Measurements from ENCODE around the gene KCNJ6.
"Not testable (repeated sequence)": the region's sequence is repeated elsewhere in the genome, so short reads cannot be mapped to it uniquely, and the experiment has no call there.

Gene KCNJ6

DNA sequence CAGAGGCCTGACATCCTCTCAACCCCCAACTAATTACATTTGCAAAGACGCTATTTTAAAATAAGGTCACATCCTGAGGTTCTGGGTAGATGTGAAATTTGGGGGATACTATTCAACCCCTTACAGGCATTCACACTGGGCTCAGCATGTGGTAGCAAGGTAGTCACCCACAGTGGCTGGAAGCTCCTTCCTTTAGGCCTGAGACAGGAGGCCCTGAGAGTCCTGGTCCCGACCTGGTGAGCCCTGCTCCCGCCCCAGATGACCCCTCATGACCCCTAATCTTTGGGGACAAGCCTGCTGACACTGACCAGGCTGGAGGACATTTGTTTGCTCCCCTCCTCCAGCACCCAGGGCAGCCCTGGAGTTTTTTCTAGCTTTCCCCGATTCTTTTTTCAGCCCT is 323.8 kb downstream of the KCNJ6 start:
- no peak for DNase-seq

GRCh38 chr21:37591994-37592393 is 324.3 kb downstream of the KCNJ6 start:
- not testable (repeated sequence) for DNase-seq

DNA sequence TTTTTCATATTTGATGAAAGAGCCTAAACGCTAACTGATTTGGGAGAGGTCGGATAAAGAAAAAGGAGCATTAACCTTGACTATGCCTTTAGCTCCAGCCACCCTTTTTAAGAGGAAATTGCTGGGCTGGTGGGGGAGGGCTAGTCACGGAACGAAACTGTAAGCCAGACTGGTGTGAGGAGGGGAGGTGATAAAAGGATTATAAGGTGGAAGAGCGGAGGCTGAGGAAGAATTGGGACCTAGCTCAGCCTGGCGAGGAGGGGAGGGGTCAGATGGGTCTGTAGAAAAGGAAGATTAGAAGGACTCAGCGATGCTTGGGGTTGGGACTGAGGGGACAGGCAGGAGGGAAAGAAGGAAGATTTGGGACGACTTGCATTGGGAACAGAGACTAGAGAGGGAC is 325.4 kb downstream of the KCNJ6 start:
- not testable (repeated sequence) for DNase-seq

- DNase-seq = not testable (repeated sequence)
Observed at GRCh38 chr21:37588644-37589043, 327.6 kb downstream of the KCNJ6 start.

DNA sequence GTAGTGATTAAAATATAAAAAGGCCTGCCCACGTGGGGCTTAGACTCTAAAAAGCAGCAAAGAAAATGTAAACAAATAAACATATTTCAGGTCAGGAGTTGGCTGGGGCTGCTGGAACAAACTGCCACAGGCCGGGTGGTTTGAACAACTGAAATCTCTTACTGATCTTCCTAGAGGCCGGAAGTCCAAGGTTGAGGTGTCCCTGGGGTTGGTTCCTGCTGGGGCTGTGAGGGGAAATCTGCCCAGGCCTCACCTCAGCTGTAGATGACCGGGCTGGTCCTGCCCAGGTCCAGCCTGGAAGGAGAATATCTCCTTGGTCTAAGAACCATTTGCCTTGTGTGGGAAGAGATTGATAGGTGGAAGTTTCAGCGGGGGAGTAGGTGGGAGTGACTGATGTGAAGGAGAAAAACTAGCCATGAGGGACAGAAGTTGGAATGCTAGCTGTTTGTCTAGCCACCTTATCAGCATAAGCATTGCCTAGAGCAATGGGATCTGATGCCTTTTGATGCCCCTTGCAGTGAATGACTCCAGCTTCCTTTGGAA is 328.6 kb downstream of the KCNJ6 start:
- no peak for DNase-seq

DNA sequence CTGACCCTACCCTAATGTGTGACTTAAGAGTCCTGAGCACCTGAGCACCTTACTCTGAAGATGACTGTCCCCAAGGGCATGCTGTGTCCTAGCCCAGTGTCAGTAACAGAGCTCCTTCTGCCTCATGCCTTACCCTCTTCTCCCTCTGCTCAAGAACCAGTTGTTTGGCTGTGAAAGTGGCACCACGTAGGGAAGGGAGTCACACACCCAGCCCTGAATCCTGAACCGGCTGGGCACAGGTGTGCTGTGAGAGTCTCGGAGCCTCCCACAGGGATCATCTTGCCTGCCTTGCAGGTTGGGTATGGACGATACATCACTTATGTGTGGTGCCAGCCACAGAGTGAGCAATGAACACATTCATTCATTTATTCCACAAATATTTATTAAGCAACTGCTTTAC is 329.1 kb downstream of the KCNJ6 start:
- no peak for DNase-seq

- DNase-seq = no peak
Observed at GRCh38 chr21:37582590-37582989, 333.7 kb downstream of the KCNJ6 start.

DNA sequence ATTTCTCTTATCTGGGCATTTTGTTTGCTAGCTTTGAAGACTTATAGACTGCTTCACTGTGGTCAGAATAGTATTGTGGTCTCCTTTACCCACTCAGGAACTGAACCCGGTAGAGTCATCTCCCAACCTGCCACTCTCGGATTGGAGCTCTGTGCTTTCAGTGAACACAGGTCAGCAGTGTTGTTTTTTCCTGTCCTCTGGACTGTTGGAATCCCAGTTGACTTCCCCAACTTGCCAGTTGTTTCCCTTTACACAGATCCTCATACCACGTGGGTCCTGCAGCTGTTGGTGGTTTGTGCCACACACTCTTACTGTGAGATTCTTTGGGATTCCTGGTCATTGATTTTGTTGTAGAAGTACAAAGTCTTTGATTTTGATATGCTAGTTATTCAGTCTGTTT is 335.6 kb downstream of the KCNJ6 start:
- DNase-seq = no peak

DNA sequence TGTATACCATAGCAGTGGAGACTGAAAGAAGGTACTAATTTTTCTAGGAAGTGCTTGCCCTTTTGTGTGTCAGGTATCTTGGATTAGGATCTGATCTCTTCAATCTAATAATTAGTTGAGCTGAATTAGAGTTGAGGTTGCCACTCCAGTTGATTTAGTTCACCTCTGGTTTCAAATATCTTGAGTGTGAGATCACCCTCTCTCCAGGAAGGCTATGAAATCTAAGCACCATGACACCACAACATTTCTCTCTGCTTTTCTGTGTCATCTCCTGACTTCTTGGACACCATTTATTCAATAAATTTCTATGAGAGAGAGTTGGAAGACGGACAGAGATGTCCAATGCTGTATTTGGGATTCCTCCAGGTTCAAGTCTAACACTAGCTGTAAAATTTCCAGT is 336.9 kb downstream of the KCNJ6 start:
- DNase-seq = no peak

DNA sequence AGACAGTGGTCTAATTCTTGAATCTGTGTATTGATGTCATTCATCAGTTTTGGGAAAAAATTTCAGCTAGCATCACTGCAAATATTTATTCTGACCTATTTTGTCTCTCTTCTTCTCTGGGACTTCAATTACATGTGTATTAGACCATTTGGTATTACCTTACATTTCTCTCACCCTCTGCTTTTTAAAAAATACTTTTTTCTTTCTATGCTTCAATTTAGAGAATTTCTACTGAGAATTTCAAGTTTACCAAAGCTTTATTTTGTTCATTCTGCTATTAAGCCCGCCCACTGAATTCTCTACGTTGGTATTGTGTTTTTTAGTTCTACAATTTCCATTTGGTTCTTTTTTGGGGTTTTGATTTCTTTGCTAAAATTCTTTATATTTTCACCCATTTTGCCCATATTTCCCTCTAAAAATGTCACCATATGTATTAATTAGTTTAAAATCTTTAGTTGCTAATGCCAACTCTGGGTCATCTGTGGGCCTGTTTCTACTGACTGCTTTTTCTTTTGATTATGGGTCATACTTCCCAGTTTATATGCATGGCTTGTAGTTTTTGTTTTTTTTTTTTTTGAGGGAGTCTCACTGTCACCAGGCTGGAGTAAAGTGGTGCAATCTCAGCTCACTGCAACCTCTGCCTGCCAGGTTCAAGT is 337.7 kb downstream of the KCNJ6 start:
- DNase-seq = no peak

DNA sequence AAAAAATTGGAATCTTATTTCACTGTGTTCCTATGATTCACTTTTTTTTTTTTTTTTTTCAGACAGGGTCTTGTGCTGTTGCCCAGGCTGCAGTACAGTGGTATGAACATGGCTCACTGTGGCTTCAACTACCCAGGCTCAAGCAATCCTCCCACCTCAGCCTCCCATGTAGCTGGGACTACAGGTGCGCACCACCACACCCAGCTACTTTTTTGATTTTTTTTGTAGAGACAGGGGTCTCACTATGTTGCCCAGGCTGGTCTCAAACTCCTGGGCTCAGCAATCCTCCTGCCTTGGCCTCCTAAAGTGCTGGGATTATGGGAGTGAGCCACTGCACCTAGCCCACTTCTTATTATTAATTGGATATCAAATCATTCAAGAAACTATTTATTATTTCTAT is 339.3 kb downstream of the KCNJ6 start:
- not testable (repeated sequence) for DNase-seq

DNA sequence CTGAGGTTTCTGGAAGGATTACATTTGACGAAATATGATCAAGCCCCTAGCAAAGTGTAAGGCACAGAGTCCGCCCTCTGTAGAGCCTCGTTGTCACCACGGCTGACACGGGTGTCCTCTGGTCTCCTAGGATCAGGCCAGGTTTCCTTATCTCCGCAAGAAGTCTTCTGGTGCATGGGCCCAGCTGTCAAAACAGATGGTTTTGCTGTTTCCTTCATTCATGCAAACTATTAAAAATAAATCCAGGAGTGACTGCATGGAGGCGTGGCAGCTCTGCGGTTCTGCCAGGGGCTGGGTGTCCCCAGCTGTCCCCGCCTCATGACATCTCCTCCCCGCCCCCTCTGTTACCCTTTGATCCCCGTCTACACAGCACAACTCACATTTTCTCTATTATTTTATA is 340.7 kb downstream of the KCNJ6 start:
- no peak for DNase-seq

DNA sequence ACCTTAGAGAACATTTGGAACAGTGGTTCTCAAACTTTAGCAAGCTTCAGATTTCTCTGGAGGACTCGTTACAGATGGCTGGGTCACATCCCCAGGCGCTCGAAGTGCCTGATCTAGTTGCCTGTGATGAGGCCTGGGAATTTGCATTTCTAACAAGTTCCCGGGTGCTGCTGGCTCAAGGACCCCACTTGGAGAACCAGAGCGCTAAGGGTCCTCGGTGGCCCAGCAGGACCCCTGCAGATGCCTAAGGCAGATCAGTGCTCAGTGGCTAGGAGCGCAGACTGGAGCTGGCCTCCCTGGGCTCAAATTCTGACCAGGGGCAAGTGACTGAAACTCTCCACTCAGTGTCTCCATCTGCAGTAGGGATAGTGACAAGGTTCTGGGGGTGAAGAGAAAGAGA is 341.5 kb downstream of the KCNJ6 start:
- DNase-seq = no peak

DNA sequence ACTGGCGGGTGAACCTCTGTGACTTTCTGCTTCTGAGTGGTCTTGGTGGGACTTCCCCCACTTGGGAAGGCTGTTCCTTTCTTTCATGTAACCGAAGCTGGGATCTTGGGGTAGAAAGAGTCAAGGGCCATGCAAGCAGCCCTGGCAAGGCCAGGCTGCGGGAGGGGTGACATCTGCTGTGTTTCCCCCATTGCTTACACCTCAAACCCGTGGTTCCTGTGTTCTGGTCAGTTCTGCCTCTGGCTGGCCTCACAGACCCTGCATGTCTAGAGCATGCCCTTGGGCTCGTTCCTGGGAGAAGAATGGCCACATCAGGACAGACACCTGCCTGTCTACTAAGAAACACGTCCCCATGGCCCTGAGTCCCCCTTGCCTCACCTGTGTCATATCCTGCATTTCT is 341.9 kb downstream of the KCNJ6 start:
- DNase-seq = no peak

GRCh38 chr21:37571442-37571841 is 344.8 kb downstream of the KCNJ6 start:
- no peak for DNase-seq

- no peak for DNase-seq
Observed at GRCh38 chr21:37568916-37569315, 347.3 kb downstream of the KCNJ6 start.

GRCh38 chr21:37568415-37568814 is 347.8 kb downstream of the KCNJ6 start:
- DNase-seq = no peak

GRCh38 chr21:37566790-37567615 is 349.3 kb downstream of the KCNJ6 start:
- no peak for DNase-seq

DNA sequence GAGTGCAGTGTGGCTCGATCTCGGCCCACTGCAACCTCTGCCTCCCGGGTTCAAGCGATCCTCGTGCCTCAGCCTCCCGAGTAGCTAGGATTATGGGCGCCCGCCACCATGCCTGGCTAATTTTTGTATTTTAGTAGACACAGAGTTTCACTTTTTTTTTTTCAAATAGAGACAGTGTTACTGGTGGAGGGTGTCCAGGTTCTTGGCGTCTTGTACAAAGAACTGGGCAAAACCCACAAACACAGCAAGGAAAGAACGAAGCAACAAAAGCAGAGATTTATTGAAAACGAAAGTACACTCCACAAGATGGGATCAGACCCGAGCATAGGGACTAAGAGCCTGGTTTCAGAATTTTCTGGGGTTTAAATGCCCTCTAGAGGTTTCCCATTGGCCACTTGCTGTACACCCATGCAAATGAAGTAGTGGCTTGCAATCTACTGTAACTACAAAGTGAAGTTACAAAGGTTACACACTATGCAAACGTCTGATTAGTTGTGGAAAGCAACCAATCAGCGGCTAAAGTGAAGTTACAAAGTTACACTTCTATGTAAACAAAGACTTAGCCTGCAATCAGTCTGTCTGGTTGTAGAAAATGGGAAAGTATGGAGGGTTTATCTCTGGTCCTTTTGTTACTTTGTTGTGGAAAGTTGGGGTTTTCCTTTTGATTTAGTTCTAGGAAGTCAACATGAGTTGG is 350.6 kb downstream of the KCNJ6 start:
- DNase-seq = no peak

DNA sequence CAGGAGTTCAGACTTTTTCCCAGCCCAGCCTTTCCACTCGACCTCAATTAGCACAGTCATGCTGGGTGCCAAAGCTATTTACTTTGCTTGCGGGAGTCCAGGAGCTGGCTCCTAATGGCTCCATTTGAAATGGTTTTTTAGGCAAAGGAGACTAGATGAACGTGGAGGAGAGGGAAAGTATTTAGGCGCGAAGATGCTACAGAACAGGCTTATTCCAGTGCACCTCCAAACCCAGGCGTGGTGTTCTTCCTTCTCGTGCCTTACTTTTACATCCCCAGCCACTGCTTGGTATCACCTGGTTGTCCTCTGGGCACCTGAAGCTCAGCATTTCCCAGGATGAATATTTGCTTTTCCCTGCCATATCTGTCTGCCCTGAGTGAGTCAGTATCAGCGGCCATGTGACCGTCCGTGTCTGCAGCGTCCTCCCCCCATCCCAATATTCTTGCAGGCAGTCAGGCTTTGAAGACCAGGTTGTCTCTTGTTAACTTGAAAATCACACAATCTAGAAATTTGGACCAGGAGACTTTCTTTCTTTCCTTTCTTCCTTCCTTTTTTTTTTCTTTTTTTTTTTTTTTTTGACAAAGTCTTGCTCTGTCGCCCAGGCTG is 351.2 kb downstream of the KCNJ6 start:
- DNase-seq = no peak

- peak in 1 of 2 experiments; percentile 16 for DNase-seq
Observed at GRCh38 chr21:37564341-37564923, 351.8 kb downstream of the KCNJ6 start.

DNA sequence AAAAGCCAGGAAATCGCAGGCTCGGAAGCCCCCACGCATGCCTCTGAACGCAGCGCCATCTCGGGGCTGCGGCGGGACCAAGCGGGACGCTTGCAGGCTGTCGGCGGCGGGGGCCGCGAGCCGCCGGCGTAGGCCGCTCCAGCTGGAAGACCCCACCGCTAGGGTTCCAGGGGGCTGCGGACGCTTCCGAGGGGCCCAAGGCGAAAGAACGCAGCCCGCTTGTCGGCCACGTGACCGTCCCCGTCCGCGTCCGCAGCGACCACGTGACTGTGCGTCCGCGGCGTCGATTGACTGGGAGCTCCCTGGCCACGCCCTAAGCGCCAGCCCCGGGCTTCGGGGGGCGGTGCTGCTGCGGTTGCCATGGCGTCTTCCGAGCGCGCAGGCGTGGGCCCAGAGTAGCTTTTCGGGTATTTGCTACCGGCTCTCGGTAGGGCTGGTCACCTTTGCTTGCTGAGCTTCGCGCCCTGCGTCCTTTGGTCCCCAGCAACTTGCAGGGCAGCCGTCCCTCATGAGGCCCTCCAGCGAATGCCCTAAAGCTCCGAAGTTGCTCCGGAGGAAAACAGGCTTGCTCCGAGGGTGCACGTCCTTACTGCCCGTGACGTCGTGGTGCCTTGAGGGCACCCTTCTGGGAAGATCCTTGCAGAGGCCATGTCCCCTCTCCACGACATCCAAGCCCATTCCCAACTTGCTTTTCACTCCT is 352.5 kb downstream of the KCNJ6 start:
- DNase-seq = peak; percentile 16 to 58
